PFSK-1 (cell line): ENCODE measurements around the gene ETFA.

Source experiments
- FOXP2 ChIP-seq: optimal IDR thresholded peaks from 2 replicates; pipeline ENCODE3; 2011; ENCODE audit warnings: borderline replicate concordance, control low read depth, inconsistent platforms; ENCODE audit not compliant: insufficient read depth; ENCODE audit errors: extremely low read length, extremely low read depth
- POLR2AphosphoS5 ChIP-seq: IDR thresholded peaks from 2 replicates; pipeline ENCODE4 v1.6.1; 2012; ENCODE audit warnings: low read depth, mild to moderate bottlenecking, control low read depth, low read length, moderate library complexity
- SIN3A ChIP-seq: IDR thresholded peaks from 2 replicates; pipeline ENCODE4 v1.6.1; 2012; ENCODE audit warnings: mild to moderate bottlenecking, low read length, moderate library complexity, borderline replicate concordance; ENCODE audit not compliant: insufficient read depth
- TAF1 ChIP-seq: IDR thresholded peaks from 2 replicates; pipeline ENCODE4 v1.6.1; 2012; ENCODE audit warnings: low read length, control low read depth, borderline replicate concordance; ENCODE audit not compliant: insufficient read depth
- TF ChIP-seq, protein P1 (sequence below), 2 experiments: IDR thresholded peaks; 2 replicates each; pipeline versions ENCODE4 v1.6.1 to v1.8.0; 2011 to 2012; ENCODE audit warnings: low read depth in 2 of 2, low read length in 2 of 2, control low read depth in 1 of 2, inconsistent platforms in 1 of 2, mild to moderate bottlenecking in 1 of 2, moderate library complexity in 1 of 2; ENCODE audit not compliant: insufficient read depth in 1 of 2

ETFA gene

DNA sequence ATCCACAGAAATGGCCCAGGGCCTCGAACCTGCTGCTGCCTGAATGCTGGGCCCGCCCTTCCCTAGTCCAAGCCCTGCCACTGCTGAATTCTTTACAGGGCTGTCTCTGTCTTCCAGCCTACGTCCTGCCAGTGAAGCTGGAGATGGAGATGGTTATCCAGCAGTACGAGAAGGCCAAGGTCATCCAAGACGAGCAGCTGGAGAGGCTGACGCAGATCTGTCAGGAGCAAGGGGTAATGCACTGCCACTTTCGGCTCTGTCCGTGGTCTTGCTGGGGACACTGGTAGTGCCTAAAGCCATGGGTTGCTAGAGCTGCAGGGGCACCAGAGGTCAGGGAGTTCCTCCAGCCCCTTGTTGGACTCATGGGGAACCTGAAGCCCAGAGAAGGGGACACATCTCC lies 135.8 kb downstream of the ETFA start:
- TF ChIP-seq FOXP2: no peak
- TF ChIP-seq TAF1: no peak
- TF ChIP-seq, protein P1, sequence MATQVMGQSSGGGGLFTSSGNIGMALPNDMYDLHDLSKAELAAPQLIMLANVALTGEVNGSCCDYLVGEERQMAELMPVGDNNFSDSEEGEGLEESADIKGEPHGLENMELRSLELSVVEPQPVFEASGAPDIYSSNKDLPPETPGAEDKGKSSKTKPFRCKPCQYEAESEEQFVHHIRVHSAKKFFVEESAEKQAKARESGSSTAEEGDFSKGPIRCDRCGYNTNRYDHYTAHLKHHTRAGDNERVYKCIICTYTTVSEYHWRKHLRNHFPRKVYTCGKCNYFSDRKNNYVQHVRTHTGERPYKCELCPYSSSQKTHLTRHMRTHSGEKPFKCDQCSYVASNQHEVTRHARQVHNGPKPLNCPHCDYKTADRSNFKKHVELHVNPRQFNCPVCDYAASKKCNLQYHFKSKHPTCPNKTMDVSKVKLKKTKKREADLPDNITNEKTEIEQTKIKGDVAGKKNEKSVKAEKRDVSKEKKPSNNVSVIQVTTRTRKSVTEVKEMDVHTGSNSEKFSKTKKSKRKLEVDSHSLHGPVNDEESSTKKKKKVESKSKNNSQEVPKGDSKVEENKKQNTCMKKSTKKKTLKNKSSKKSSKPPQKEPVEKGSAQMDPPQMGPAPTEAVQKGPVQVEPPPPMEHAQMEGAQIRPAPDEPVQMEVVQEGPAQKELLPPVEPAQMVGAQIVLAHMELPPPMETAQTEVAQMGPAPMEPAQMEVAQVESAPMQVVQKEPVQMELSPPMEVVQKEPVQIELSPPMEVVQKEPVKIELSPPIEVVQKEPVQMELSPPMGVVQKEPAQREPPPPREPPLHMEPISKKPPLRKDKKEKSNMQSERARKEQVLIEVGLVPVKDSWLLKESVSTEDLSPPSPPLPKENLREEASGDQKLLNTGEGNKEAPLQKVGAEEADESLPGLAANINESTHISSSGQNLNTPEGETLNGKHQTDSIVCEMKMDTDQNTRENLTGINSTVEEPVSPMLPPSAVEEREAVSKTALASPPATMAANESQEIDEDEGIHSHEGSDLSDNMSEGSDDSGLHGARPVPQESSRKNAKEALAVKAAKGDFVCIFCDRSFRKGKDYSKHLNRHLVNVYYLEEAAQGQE (IDR thresholded peaks at IDR 0.05; ENCODE audit: insufficient read depth in 1 of 2, low read depth in 2 of 2, low read length in 2 of 2): no peak
- TF ChIP-seq SIN3A: no peak
- no peak for TF ChIP-seq POLR2AphosphoS5

DNA sequence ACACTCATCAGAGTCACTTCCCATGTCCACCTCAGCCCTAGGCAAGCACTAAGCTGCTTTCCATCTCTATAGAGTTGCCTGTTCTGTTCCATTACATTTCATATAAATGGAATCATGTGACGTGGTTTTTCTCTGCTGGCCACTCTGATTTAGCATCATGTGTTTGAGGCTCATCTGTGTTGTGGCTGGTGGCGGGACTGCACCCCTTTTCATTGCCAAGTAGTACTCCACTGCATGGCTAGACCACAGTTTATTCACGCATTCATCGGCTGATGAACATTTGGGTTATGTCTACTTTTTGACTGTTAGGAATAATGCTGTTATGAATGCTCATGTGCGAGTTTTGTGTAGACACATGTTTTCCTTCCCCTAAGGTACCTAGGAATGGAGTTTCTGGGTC lies 136.6 kb downstream of the ETFA start:
- TF ChIP-seq SIN3A: no peak
- TF ChIP-seq TAF1: no peak
- no peak for TF ChIP-seq POLR2AphosphoS5
- TF ChIP-seq, protein P1 (IDR thresholded peaks at IDR 0.05; ENCODE audit: insufficient read depth in 1 of 2, low read depth in 2 of 2, low read length in 2 of 2): no peak
- TF ChIP-seq FOXP2: no peak

DNA sequence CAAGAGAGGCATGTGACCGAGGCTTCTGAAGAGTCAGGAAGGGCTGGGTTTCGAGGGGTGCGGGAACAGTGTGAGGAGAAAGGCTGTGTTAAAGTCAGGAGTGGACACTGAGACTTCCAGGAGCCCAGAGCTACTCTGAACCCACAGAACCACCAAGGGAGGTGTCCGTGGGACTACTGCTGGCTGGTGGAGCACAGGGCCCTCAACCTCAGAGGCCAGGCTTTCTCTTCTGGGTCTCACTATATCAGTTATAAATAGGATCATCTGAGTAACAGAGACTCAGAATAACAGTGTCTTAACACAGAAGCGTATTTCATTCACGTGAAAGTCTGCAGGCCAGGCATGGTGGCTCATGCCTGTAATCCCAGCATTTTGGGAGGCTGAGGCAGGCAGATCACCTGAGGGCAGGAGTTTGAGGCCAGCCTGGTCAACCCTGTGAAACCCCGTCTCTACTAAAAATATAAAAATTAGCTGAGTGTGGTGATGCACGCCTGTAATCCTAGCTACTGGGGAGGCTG lies 137.9 kb downstream of the ETFA start:
- no peak for TF ChIP-seq TAF1

DNA sequence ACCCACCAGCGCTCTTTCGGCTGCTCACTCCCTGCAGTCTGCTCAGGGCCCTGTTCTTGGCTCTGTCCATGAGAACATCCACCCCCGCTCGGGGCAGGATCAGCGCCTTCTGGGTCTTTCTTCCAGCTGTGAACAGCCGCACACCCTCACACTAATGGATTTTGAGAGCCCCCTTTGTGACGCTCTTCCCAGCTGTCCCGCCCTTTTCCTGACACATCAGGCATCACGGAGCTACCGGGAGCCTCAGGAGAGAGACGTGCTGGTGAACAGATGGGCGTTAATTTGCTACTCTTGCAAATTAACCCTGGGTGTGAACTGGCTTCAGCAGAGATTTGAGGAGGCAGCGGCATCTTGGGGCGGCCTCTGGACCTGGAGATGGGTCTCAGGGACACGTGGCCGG lies 138.5 kb downstream of the ETFA start:
- TF ChIP-seq POLR2AphosphoS5 (no peak), SIN3A (no peak), TAF1 (no peak), FOXP2 (no peak)
- TF ChIP-seq, protein P1 (IDR thresholded peaks at IDR 0.05; ENCODE audit: insufficient read depth in 1 of 2, low read depth in 2 of 2, low read length in 2 of 2): no peak

DNA sequence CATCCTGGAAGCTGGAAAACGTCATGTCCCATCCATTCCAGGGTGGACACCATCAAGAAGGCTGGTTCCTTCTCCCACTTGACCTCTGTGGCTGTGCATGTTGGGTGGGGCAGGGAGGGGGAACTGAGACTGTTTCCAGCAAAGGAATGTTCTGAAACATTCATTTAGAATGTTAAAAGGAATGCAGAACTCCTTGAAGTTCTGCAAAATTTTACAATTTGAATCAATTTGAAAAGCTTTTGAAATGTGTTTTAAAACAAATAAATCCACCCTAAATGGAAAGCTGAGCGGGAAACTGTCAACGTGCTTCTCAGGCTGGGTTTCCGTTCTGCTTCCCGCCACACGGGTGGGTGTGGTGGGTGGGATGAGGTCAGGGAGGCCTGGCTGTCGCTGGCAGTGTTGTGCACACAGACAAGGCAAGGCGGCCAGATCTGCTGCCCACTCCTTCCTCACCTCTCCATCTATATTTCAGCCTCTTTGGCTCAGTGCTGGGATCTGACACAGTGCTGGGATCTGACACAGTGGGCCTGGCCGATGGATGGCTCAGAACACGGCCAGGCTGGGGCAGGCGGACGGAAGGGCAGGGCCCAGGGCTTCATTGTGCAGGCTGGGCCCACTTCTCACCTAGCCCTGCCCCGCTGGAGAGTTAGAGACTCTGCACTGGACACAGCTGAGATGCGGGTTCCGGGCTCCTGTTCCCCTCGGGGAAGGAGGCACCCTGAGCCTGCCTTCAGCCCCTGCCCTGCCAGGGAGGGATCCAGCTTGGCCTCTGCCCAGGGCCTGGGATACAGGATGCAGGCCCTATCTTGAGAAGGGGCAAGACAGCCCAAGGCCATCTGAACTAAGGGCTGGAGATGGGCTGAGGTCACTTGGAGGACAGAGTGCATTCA lies 141.1 kb downstream of the ETFA start:
- TF ChIP-seq POLR2AphosphoS5 (no peak), FOXP2 (no peak), TAF1 (no peak), SIN3A (no peak)
- TF ChIP-seq, protein P1 (IDR thresholded peaks at IDR 0.05; ENCODE audit: insufficient read depth in 1 of 2, low read depth in 2 of 2, low read length in 2 of 2): no peak
